Measurements from ENCODE around the gene ACTR8. TPM values are rescaled to one million over a fixed set of nuclear protein-coding genes. Genes with fewer than 3 reads are reported as not detected.

Gene ACTR8
- total and polyA plus RNA-seq, 2 of the 13 experiments (the other 11 are each of a cell fraction or from before 2014, with no cell fraction given), result 15.5 to 29.0 TPM

DNA sequence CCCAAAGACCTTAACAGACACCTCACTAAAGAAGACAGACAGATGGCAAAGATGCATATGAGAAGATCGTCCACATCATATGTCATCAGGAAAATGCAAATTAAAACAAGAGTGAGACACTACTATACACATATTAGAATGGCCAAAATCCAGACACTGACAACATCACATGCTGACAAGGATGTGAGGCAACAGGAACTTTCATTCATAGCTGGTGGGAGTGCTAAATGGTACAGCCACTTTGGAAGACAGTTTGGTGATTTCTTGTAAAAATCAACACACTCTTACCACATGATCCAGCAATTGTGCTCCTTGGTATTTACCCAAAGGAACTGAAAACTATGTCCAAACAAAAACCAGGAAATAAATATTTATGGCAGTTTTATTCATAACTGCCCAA lies 53.4 kb downstream of the ACTR8 start:
- ChIA-PET POLR2A (interaction anchor here (9.0 kb wide), 1 partner anchor 14 kb away, joined by 71 read pairs; no protein-coding TSS in a partner anchor), CTCF (ENCODE audit: low intra/inter-chr PET ratio, low total read pairs) (no interaction called here)
- peak; percentile 34 for FAIRE-seq

DNA sequence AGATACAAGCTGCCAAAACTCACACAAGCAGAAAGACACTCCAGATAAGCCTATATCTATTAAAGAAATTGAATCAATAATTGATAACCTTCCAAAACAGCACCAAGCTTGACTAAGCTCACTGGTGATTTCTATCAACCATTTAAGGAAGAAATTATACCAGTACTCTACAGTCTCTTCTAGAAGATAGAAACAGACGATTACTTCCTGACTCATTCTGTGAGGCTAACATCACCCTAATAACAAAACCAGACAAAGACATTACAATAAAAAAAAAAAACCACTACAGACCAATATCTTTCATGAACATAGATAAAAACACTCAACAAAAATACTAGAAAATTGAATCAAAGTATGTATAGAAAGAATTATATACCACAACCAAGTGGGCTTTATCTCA lies 55.9 kb downstream of the ACTR8 start:
- no peak overlapping the region for H3K4me3 ChIP-seq (replicated peaks in 1 of 3; ENCODE audit: insufficient read depth in 1 of 3, low read depth in 2 of 3, low read length in 3 of 3)
- no peak for ATAC-seq
- ChIA-PET CTCF (ENCODE audit: low intra/inter-chr PET ratio, low total read pairs) (no interaction called here), POLR2A (interaction anchor here (1.7 kb wide), 1 partner anchor 19 kb away, joined by 5 read pairs; no protein-coding TSS in a partner anchor)
- in situ Hi-C loops (cut with HindIII; ENCODE audit: extremely low pct_ligation_motif_present, low pct_unique_long_range_greater_than_20kb) (no loop called here), intact Hi-C loops (cut with micrococcal nuclease; ENCODE audit: unreplicated experiment) (no loop called here)
- H3K9me3 ChIP-seq (ENCODE audit: low read length), result no peaks in the 10 kb centered on the region
- no peak for DNase-seq (ENCODE audit: low spot score)
- FAIRE-seq, result no peak
- peaks cover 74% of the 10 kb centered on the region for H3K4me1 ChIP-seq (ENCODE audit: insufficient read depth, low read length)
- peaks cover 35 to 95% of the 10 kb centered on the region in 2 experiments for H3K36me3 ChIP-seq (replicated peaks in 1 of 2; ENCODE audit: control insufficient read depth in 1 of 2, insufficient read depth in 2 of 2, low read length in 2 of 2)
- 87% methylated on average over 1 of the region's 1 CpG for WGBS (ENCODE audit: low lambda C conversion rate)
- no peak overlapping the region for H2AFZ ChIP-seq (ENCODE audit: low read length)
- no peaks in the 10 kb centered on the region for H3K27me3 ChIP-seq (ENCODE audit: control insufficient read depth in 1 of 2, insufficient read depth in 2 of 2, low read length in 2 of 2)
- BruUV-seq (replicated peaks), result no TSS peak
- no peak overlapping the region for H3K9ac ChIP-seq (ENCODE audit: insufficient read depth, low read depth, low read length)
- TF ChIP-seq NR2F1 (CRISPR knock-in tag; IDR thresholded peaks at IDR 0.05) (no peak), MAFF (IDR thresholded peaks at IDR 0.05; ENCODE audit: low read depth, low read length) (no peak), ZNF446 (CRISPR knock-in tag; IDR thresholded peaks at IDR 0.05) (no peak), CSRNP2 (CRISPR knock-in tag; conservative IDR thresholded peaks at IDR 0.05; ENCODE audit: low read depth) (no peak), CREBL2 (CRISPR knock-in tag; IDR thresholded peaks at IDR 0.05; ENCODE audit: borderline replicate concordance) (no peak), ZNF709 (CRISPR knock-in tag; IDR thresholded peaks at IDR 0.05) (no peak), PAX8 (CRISPR knock-in tag; IDR thresholded peaks at IDR 0.05; ENCODE audit: borderline replicate concordance) (no peak)
- H3K4me2 ChIP-seq (ENCODE audit: low read depth, low read length), result no peak overlapping the region
- no peak overlapping the region for H3K27ac ChIP-seq (ENCODE audit: extremely low read length, insufficient read depth, low read length)
- H4K20me1 ChIP-seq (ENCODE audit: insufficient read depth, low read length), result peaks cover 72% of the 10 kb centered on the region
- peaks cover 70% of the 10 kb centered on the region for H3K79me2 ChIP-seq (ENCODE audit: insufficient read depth, low read length)

More for the DNA sequence above, 53.4 kb downstream of the ACTR8 start:
- no peaks in the 10 kb centered on the region for H3K27me3 ChIP-seq (ENCODE audit: control insufficient read depth in 1 of 2, insufficient read depth in 2 of 2, low read length in 2 of 2)
- 85% methylated on average over 1 of the region's 1 CpG for WGBS (ENCODE audit: low lambda C conversion rate)
- H3K9me3 ChIP-seq (ENCODE audit: low read length), result no peaks in the 10 kb centered on the region
- peak; percentile 85 for TF ChIP-seq ZNF7 (CRISPR knock-in tag; IDR thresholded peaks at IDR 0.05)
- TF ChIP-seq ZBTB8A (CRISPR knock-in tag; IDR thresholded peaks at IDR 0.05; ENCODE audit: borderline replicate concordance, low read depth), result no peak
- no peak for TF ChIP-seq BORCS8-MEF2B (CRISPR knock-in tag; IDR thresholded peaks at IDR 0.05)
- ATAC-seq, result no peak
- peaks cover 83% of the 10 kb centered on the region for H3K4me1 ChIP-seq (ENCODE audit: insufficient read depth, low read length)
- H3K4me2 ChIP-seq (ENCODE audit: low read depth, low read length), result no peak overlapping the region
- peaks cover 27 to 80% of the 10 kb centered on the region in 2 experiments for H3K36me3 ChIP-seq (replicated peaks in 1 of 2; ENCODE audit: control insufficient read depth in 1 of 2, insufficient read depth in 2 of 2, low read length in 2 of 2)
- H4K20me1 ChIP-seq (ENCODE audit: insufficient read depth, low read length), result peaks cover 76% of the 10 kb centered on the region
- BruUV-seq (replicated peaks), result no TSS peak
- no peak overlapping the region for H3K27ac ChIP-seq (ENCODE audit: extremely low read length, insufficient read depth, low read length)
- peaks cover 92% of the 10 kb centered on the region for H3K79me2 ChIP-seq (ENCODE audit: insufficient read depth, low read length)
- in situ Hi-C loops (cut with HindIII; ENCODE audit: extremely low pct_ligation_motif_present, low pct_unique_long_range_greater_than_20kb), result no loop called here
- no peak overlapping the region for H3K4me3 ChIP-seq (replicated peaks in 1 of 3; ENCODE audit: insufficient read depth in 1 of 3, low read depth in 2 of 3, low read length in 3 of 3)
- no peak for DNase-seq (ENCODE audit: low spot score)
- no peak overlapping the region for H3K9ac ChIP-seq (ENCODE audit: insufficient read depth, low read depth, low read length)
- intact Hi-C loops (cut with micrococcal nuclease; ENCODE audit: unreplicated experiment), result no loop called here
- H2AFZ ChIP-seq (ENCODE audit: low read length), result no peak overlapping the region

All from HepG2 (cell line).